Sigmoid colon (tissue), 7 donors: ENCODE measurements around the gene RLN3. TPM values are rescaled to one million over a fixed set of nuclear protein-coding genes. Genes with fewer than 3 reads are reported as not detected.

Experiments
- DNase-seq: peaks from one replicate; pipeline ENCODE4 v3.0.0-alpha.2; 2019
- H3K27ac ChIP-seq, 4 donors: fragments of 200-600 bp; sonication (generic); one replicate each; pipeline ENCODE4 v1.5.1; 2016 to 2019; ENCODE audit warnings: mild to moderate bottlenecking in 1 of 4
- H3K27me3 ChIP-seq, 3 donors: fragments of 200-600 bp; sonication (generic); one replicate each; pipeline ENCODE4 v1.5.1; 2019; ENCODE audit warnings: mild to moderate bottlenecking in 1 of 3
- H3K36me3 ChIP-seq, 4 donors: fragments of 200-600 bp; sonication (generic); one replicate each; pipeline ENCODE4 v1.5.1; 2016 to 2019
- H3K4me1 ChIP-seq, 4 donors: fragments of 200-600 bp; sonication (generic); one replicate each; pipeline ENCODE4 v1.5.1; 2017 to 2019
- H3K4me3 ChIP-seq, 4 donors: fragments of 200-600 bp; sonication (generic); one replicate each; pipeline ENCODE4 v1.5.1; 2017 to 2019; ENCODE audit warnings: mild to moderate bottlenecking in 2 of 4, moderate library complexity in 1 of 4
- H3K9me3 ChIP-seq, 4 donors: fragments of 200-600 bp in 3 of 4; sonication (generic) in 3 of 4; one replicate each; pipeline versions ENCODE4 v1.5.1 to v1.6.1; 2013 to 2019
- POLR2A ChIP-seq, 2 donors: fragments of 450-650 bp; IDR thresholded peaks; one replicate each; pipeline ENCODE4 v1.6.1; 2016; ENCODE audit warnings: antibody characterized with exemption in 2 of 2, mild to moderate bottlenecking in 2 of 2, moderate library complexity in 2 of 2
- POLR2AphosphoS5 ChIP-seq, 4 donors: sonication (generic); formaldehyde crosslinking; IDR thresholded peaks; one replicate each; pipeline ENCODE4 v1.6.1; 2017; ENCODE audit warnings: antibody characterized with exemption in 4 of 4
- WGBS, 2 donors: extraction: QIAGEN DNeasy Blood & Tissue Kit; methylation state at CpG; one replicate each; pipeline ENCODE4 v1.1.7; 2013; 5-methylcytosine and 5-hydroxymethylcytosine counted together
- intact Hi-C: fragments of 100-400 bp; cut with DNase I; formaldehyde crosslinking; loops from one replicate; pipeline ENCODE4 v1.15.1; 2023
- polyA plus RNA-seq, 3 donors: library from polyadenylated mRNA; stranded (reverse); fragments of 200-250 nt; gene quantifications; one replicate each; pipeline ENCODE4 v1.2.3, GENCODE V29; 2013
- total RNA-seq, 4 donors: library from RNA; depleted of rRNA; stranded (reverse); fragments of >200 nt; gene quantifications; one replicate each; pipeline ENCODE4 v1.1.0, GENCODE V29; 2016
- donor health status: healthy with polysubstance abuse.
- donor health status: Bipolar disorder and iron deficiency.
- donor health status: healthy.

Gene RLN3
- total and polyA plus RNA-seq, 7 donors, result 1.1 TPM; not detected in 6

DNA sequence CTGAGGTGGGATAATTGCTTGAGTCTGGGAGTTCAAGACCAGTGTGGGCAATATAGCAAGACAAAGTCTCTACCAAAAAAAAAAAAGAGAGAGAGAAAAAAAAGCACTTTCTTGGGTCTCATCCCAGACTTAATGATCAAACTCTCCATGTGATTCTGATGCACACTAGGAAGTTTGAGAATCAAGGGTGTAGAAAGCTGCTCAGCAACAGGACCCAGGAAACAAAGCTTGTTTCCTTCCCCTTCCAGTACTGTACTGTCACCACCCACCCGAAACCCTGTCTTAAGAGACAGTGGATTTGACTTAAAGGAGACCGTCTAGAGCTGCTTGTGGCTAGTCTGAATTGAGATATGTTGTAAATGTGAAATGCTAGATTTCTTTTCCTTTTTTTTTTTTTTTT is 50.5 kb downstream of the RLN3 start:
- Histone ChIP-seq H3K4me1 (peaks cover 0 to 43% (median 38%) of the 10 kb centered on the region in 4 donors), H3K36me3 (no peaks in the 10 kb centered on the region), H3K9me3 (no peaks in the 10 kb centered on the region), H3K27me3 (no peaks in the 10 kb centered on the region), H3K4me3 (no peak overlapping the region), H3K27ac (no peak overlapping the region)
- 43 to 49% methylated on average over 2 of the region's 2 CpGs for whole genome bisulfite sequencing, 2 donors
- intact Hi-C loops, result no loop called here
- TF ChIP-seq POLR2AphosphoS5 (IDR thresholded peaks at IDR 0.05), result peak in 1 of 4 donors; percentile 11
- TF ChIP-seq POLR2A (IDR thresholded peaks at IDR 0.05), result no peak
- no peak for DNase-seq

Other genes with a start within 250 kb of the RLN3 start
- 1 to 10 TPM; 2.3 to 4.4 (median 3.3) TPM for gene ZSWIM4, start 232.7 kb upstream of the RLN3 start, total RNA-seq
- 1 to 10 TPM in 2 of 3 donors, under 1 TPM in 1; 0.60 to 3.3 (median 1.4) TPM for gene ZSWIM4, start 232.7 kb upstream of the RLN3 start, polyA plus RNA-seq
- not detected for gene NANOS3, start 151.0 kb upstream of the RLN3 start, total RNA-seq
- gene NANOS3, start 151.0 kb upstream of the RLN3 start, polyA plus RNA-seq, result under 1 TPM in 1 of 3 donors, not detected in 2; 0.16 TPM
- 1 to 10 TPM in 3 of 4 donors, under 1 TPM in 1; 0.99 to 3.6 (median 1.3) TPM for gene BRME1, start 122.0 kb upstream of the RLN3 start, total RNA-seq
- 1 to 10 TPM; 1.8 to 9.0 (median 3.2) TPM for gene BRME1, start 122.0 kb upstream of the RLN3 start, polyA plus RNA-seq
- 10 to 100 TPM; 15.0 to 33.5 (median 21.4) TPM for gene CC2D1A, start 121.9 kb upstream of the RLN3 start, total RNA-seq
- gene CC2D1A, start 121.9 kb upstream of the RLN3 start, polyA plus RNA-seq, result 10 to 100 TPM; 38.4 to 88.2 (median 65.7) TPM
- gene PODNL1, start 89.7 kb upstream of the RLN3 start, total RNA-seq, result not detected
- gene PODNL1, start 89.7 kb upstream of the RLN3 start, polyA plus RNA-seq, result 1 to 10 TPM; 2.5 to 5.4 (median 2.9) TPM
- gene DCAF15, start 75.6 kb upstream of the RLN3 start, total RNA-seq, result 10 to 100 TPM in 3 of 4 donors, 1 to 10 TPM in 1; 7.9 to 14.6 (median 12.1) TPM
- 10 to 100 TPM; 10.2 to 46.2 (median 11.3) TPM for gene DCAF15, start 75.6 kb upstream of the RLN3 start, polyA plus RNA-seq
- gene RFX1, start 21.8 kb upstream of the RLN3 start, total RNA-seq, result 1 to 10 TPM; 1.6 to 5.0 (median 1.9) TPM
- gene RFX1, start 21.8 kb upstream of the RLN3 start, polyA plus RNA-seq, result 1 to 10 TPM; 2.1 to 7.9 (median 3.0) TPM
- gene IL27RA, start 3.6 kb downstream of the RLN3 start, total RNA-seq, result 1 to 10 TPM; 1.4 to 2.5 (median 1.5) TPM
- 10 to 100 TPM in 1 of 3 donors, 1 to 10 TPM in 1, under 1 TPM in 1; 0.60 to 10.3 (median 1.6) TPM for gene IL27RA, start 3.6 kb downstream of the RLN3 start, polyA plus RNA-seq
- gene PALM3, start 33.9 kb downstream of the RLN3 start, total RNA-seq, result under 1 TPM in 2 of 4 donors, not detected in 2; 0.41 to 0.66 TPM
- gene PALM3, start 33.9 kb downstream of the RLN3 start, polyA plus RNA-seq, result 1 to 10 TPM in 1 of 3 donors, not detected in 2; 1.5 TPM
- gene MISP3, start 44.6 kb downstream of the RLN3 start, total RNA-seq, result 1 to 10 TPM; 1.4 to 3.8 (median 1.7) TPM
- gene MISP3, start 44.6 kb downstream of the RLN3 start, polyA plus RNA-seq, result 10 to 100 TPM; 22.7 to 26.4 (median 25.2) TPM
- not detected for gene C19orf67, start 57.6 kb downstream of the RLN3 start, total RNA-seq
- gene C19orf67, start 57.6 kb downstream of the RLN3 start, polyA plus RNA-seq, result under 1 TPM in 1 of 3 donors, not detected in 2; 0.06 TPM
- gene SAMD1, start 62.6 kb downstream of the RLN3 start, total RNA-seq, result 10 to 100 TPM in 3 of 4 donors, 1 to 10 TPM in 1; 8.7 to 28.2 (median 11.9) TPM
- gene SAMD1, start 62.6 kb downstream of the RLN3 start, polyA plus RNA-seq, result 10 to 100 TPM; 15.6 to 40.9 (median 22.4) TPM
- gene PRKACA, start 89.6 kb downstream of the RLN3 start, total RNA-seq, result 10 to 100 TPM; 33.6 to 36.6 (median 35.2) TPM
- 10 to 100 TPM; 43.2 to 59.1 (median 51.3) TPM for gene PRKACA, start 89.6 kb downstream of the RLN3 start, polyA plus RNA-seq
- gene ASF1B, start 108.4 kb downstream of the RLN3 start, total RNA-seq, result 1 to 10 TPM in 3 of 4 donors, not detected in 1; 1.1 to 2.0 (median 1.4) TPM
- 10 to 100 TPM in 2 of 3 donors, 1 to 10 TPM in 1; 3.6 to 26.9 (median 13.6) TPM for gene ASF1B, start 108.4 kb downstream of the RLN3 start, polyA plus RNA-seq
- gene ADGRL1, start 178.0 kb downstream of the RLN3 start, total RNA-seq, result 10 to 100 TPM; 11.1 to 37.5 (median 19.1) TPM
- gene ADGRL1, start 178.0 kb downstream of the RLN3 start, polyA plus RNA-seq, result 10 to 100 TPM in 1 of 3 donors, 1 to 10 TPM in 2; 3.0 to 28.8 (median 4.6) TPM